K562 (cell line): ENCODE measurements around the gene TBL1XR1. TPM values are rescaled to one million over a fixed set of nuclear protein-coding genes. Genes with fewer than 3 reads are reported as not detected.

Experiments used
- ARID3A ChIP-seq: IDR thresholded peaks from 2 replicates; pipeline ENCODE4 v1.6.1; 2012; ENCODE audit warnings: low read depth, low read length, improper control_type of control experiment, borderline replicate concordance
- C11orf30 ChIP-seq: fragments of 450-650 bp; IDR thresholded peaks from 2 replicates; pipeline ENCODE4 v1.6.1; 2016; ENCODE audit warnings: low read depth, mild to moderate bottlenecking
- CBFA2T3 ChIP-seq: fragments of 450-650 bp; IDR thresholded peaks from 2 replicates; pipeline ENCODE4 v1.6.1; 2017
- CTCF ChIP-seq, 3 experiments: IDR thresholded peaks in 2 of 3; conservative IDR thresholded peaks in 1 of 3; 2 replicates each; pipeline ENCODE4 v1.5.1; 2011 to 2012; ENCODE audit warnings: low read length in 3 of 3, mild to moderate bottlenecking in 3 of 3, control low read depth in 2 of 3, improper control_type of control experiment in 1 of 3, inconsistent platforms in 1 of 3, low read depth in 1 of 3, mixed read lengths in 1 of 3, moderate library complexity in 1 of 3; ENCODE audit not compliant: insufficient read depth in 2 of 3
- ERF ChIP-seq: fragments of 450-650 bp; formaldehyde crosslinking; IDR thresholded peaks from 2 replicates; pipeline ENCODE4 v1.4.0; 2020; ENCODE audit warnings: mild to moderate bottlenecking, mixed read lengths
- FOXA1 ChIP-seq: fragments of 450-650 bp; IDR thresholded peaks from 2 replicates; pipeline ENCODE4 v1.6.1; 2016; ENCODE audit warnings: mild to moderate bottlenecking, borderline replicate concordance
- FOXP1 ChIP-seq: sonication (generic); formaldehyde crosslinking; IDR thresholded peaks from 2 replicates; pipeline ENCODE4 v1.8.0; 2022; ENCODE audit warnings: mild to moderate bottlenecking, missing genetic modification reagents
- GTF2A2 ChIP-seq: IDR thresholded peaks from 2 replicates; pipeline ENCODE4 v1.6.1; 2016; ENCODE audit warnings: mild to moderate bottlenecking, missing genetic modification characterization, missing compliant biosample characterization
- NFIX ChIP-seq: fragments of 250-450 bp; sonication (Bioruptor Pico); IDR thresholded peaks from 2 replicates; pipeline ENCODE4 v1.4.0; 2020; ENCODE audit warnings: low read depth, mild to moderate bottlenecking, moderate library complexity
- SMAD3 ChIP-seq: fragments of 450-650 bp; formaldehyde crosslinking; conservative IDR thresholded peaks from 2 replicates; pipeline ENCODE4 v1.4.0; 2020; ENCODE audit warnings: mild to moderate bottlenecking
- TCF3 ChIP-seq: sonication (generic); formaldehyde crosslinking; IDR thresholded peaks from 2 replicates; pipeline ENCODE4 v1.4.0; 2020; ENCODE audit warnings: mild to moderate bottlenecking, missing genetic modification reagents
- TRIM25 ChIP-seq: fragments of 450-650 bp; IDR thresholded peaks from 2 replicates; pipeline ENCODE4 v1.7.0; 2016; ENCODE audit warnings: borderline replicate concordance
- XRCC4 ChIP-seq: IDR thresholded peaks from one replicate; pipeline ENCODE4 v1.6.1; 2011; ENCODE audit not compliant: insufficient read depth, insufficient read length; ENCODE audit errors: extremely low read depth
- ZBTB49 ChIP-seq: sonication (generic); formaldehyde crosslinking; IDR thresholded peaks from 2 replicates; pipeline ENCODE4 v1.8.0; 2022; ENCODE audit warnings: missing genetic modification reagents, mild to moderate bottlenecking, borderline replicate concordance
- ZNF280B ChIP-seq: fragments of 250-450 bp; sonication (Bioruptor Pico); IDR thresholded peaks from 2 replicates; pipeline ENCODE4 v1.5.1; 2021; ENCODE audit warnings: mild to moderate bottlenecking
- ZNF436 ChIP-seq: fragments of 250-450, 450-650 bp; sonication (Bioruptor Pico); formaldehyde crosslinking; IDR thresholded peaks from 2 replicates; pipeline ENCODE4 v1.7.0; 2020; ENCODE audit warnings: mild to moderate bottlenecking
- ZSCAN29 ChIP-seq: fragments of 450-650 bp; IDR thresholded peaks from 2 replicates; pipeline ENCODE4 v1.6.1; 2017
- polyA plus RNA-seq, 8 experiments: library from polyadenylated mRNA; depleted of rRNA in 4 of 8; stranded (reverse) in 5 of 8; unstranded in 3 of 8; fragments of >200 nt; fragmentation: Nextera tagmentation in 2 of 8; fragmentation: Illumina TruSeq in 1 of 8; extraction: Ambion mirVana in 2 of 8; extraction: Trizol in 1 of 8; gene quantifications; 2 replicates each; pipeline versions ENCODE4 v1.2.1 to v1.2.3, GENCODE V29; 2011 to 2014; ENCODE audit warnings: inconsistent platforms in 1 of 8, missing spikeins in 1 of 8
- total RNA-seq, 7 experiments: library from RNA; depleted of rRNA in 6 of 7; stranded (reverse); fragments of >200 nt in 6 of 7; fragmentation: Illumina TruSeq in 2 of 7; extraction: Trizol in 2 of 7; gene quantifications; 2 replicates each; pipeline versions ENCODE4 v1.2.1 to v1.2.3, GENCODE V29; 2011 to 2021; ENCODE audit warnings: low replicate concordance in 1 of 7

The TBL1XR1 gene
- total and polyA plus RNA-seq, 9 of the 15 experiments (the other 6 are each of a cell fraction or from before 2014, with no cell fraction given), result 19.6 to 171 (median 83.3) TPM

- TF ChIP-seq ARID3A (0 out of 2 replicates have a peak, but pooled peaks have one; percentile 28), CBFA2T3 (0 out of 2 replicates have a peak, but pooled peaks have one; percentile 11), ZSCAN29 (no peak), SMAD3 (CRISPR knock-in tag) (no peak), CTCF (IDR thresholded peaks at IDR 0.05 in 2 of 3, conservative IDR thresholded peaks at IDR 0.05 in 1 of 3; ENCODE audit: insufficient read depth in 2 of 3, low read depth in 1 of 3, low read length in 3 of 3) (no peak), FOXA1 (no peak), FOXP1 (CRISPR knock-in tag) (no peak), C11orf30 (no peak), XRCC4 (no peak), TRIM25 (no peak), ZNF436 (no peak), ZBTB49 (no peak), NFIX (CRISPR knock-in tag) (no peak), TCF3 (CRISPR knock-in tag) (no peak), ERF (no peak), GTF2A2 (no peak), ZNF280B (no peak)
Observed at GRCh38 chr3:177150970-177151627, 46.2 kb downstream of the TBL1XR1 start (continued).
